Measurements from ENCODE around the gene ATXN8OS. TPM values are rescaled to one million over a fixed set of nuclear protein-coding genes. Genes with fewer than 3 reads are reported as not detected.
"Not testable (repeated sequence)": the region's sequence is repeated elsewhere in the genome, so short reads cannot be mapped to it uniquely, and the experiment has no call there.

Gene ATXN8OS
- total RNA-seq, 4 donors from 2014 or later, result not detected

DNA sequence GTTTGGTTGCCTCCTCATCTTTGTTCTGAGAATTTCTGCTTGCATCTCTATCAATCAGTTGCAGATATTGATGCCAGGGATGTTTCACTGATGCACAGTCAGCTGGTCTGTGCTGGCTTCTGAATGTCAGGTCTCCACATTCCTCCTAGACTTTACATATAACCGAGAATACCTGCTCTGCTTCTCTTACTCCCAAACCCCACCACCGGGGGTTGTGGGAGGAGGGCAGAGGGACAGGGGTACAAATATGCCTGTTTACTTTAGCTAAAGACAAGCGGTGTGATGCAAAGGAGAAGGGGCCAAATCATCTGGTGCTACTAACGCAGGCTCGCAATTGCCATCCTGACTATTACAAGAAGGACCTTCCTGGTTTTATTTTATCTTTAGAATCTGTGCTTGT lies 18.1 kb downstream of the ATXN8OS start:
- no peak for DNase-seq
- intact Hi-C loops (cut with DNase I), result no loop called here
- H3K9me3 ChIP-seq, result peaks cover 0 to 6% (median 0%) of the 10 kb centered on the region in 3 donors
- no peaks in the 10 kb centered on the region for H3K36me3 ChIP-seq
- TF ChIP-seq, protein P1, sequence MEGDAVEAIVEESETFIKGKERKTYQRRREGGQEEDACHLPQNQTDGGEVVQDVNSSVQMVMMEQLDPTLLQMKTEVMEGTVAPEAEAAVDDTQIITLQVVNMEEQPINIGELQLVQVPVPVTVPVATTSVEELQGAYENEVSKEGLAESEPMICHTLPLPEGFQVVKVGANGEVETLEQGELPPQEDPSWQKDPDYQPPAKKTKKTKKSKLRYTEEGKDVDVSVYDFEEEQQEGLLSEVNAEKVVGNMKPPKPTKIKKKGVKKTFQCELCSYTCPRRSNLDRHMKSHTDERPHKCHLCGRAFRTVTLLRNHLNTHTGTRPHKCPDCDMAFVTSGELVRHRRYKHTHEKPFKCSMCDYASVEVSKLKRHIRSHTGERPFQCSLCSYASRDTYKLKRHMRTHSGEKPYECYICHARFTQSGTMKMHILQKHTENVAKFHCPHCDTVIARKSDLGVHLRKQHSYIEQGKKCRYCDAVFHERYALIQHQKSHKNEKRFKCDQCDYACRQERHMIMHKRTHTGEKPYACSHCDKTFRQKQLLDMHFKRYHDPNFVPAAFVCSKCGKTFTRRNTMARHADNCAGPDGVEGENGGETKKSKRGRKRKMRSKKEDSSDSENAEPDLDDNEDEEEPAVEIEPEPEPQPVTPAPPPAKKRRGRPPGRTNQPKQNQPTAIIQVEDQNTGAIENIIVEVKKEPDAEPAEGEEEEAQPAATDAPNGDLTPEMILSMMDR (IDR thresholded peaks at IDR 0.05), result no peak
- no peak for TF ChIP-seq POLR2A (IDR thresholded peaks at IDR 0.05)
- H3K4me1 ChIP-seq, result no peaks in the 10 kb centered on the region
- H3K4me3 ChIP-seq, result no peak overlapping the region
- 51 to 81% methylated on average over 5 of the region's 5 CpGs for WGBS, 2 donors
- H3K27ac ChIP-seq, result no peak overlapping the region
- H3K27me3 ChIP-seq, result no peaks in the 10 kb centered on the region

DNA sequence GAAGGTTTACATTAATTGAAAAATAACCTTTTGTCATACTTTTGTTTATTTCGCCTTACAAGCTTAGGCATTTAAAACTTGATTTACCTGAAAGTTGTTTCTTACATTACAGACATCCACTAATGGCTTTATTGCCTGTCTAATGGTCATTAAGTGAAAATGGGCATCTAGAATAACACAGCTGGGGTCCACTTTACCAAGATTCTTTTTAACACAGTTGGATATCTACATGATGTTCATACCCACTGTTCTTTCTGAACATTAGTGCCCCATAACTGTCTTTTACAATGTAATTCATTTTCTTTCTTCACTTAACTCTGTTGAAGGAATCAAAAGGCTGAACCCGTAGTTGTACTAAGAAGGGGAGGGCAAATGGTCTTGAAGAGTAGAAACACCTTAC lies 20.5 kb downstream of the ATXN8OS start:
- intact Hi-C loops (cut with DNase I), result no loop called here
- Histone ChIP-seq H3K9me3 (peaks cover 0 to 6% (median 0%) of the 10 kb centered on the region in 3 donors), H3K27ac (no peak overlapping the region), H3K36me3 (no peaks in the 10 kb centered on the region), H3K4me1 (no peaks in the 10 kb centered on the region), H3K27me3 (no peaks in the 10 kb centered on the region), H3K4me3 (no peak overlapping the region)
- WGBS, 2 donors, result 51 to 68% methylated on average over 2 of the region's 2 CpGs
- DNase-seq, result no peak
- TF ChIP-seq POLR2A (IDR thresholded peaks at IDR 0.05), result no peak
- TF ChIP-seq, protein P1 (IDR thresholded peaks at IDR 0.05), result no peak

DNA sequence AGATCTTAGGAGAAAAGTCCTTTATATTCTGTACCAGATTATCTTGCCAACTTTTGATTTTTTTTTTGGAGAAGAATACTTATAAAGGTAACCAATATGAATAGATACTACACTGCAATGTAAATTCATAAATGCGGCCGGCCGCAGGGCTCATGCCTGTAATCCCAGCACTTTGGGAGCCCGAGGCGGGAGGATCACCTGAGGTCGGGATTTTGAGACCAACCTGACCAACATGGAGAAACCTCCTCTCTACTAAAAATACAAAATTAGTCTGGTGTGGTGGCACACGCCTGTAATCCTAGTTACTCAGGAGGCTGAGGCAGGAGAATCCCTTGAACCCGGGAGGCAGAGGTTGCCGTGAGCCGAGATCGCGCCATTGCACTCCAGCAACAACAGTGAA lies 35.0 kb downstream of the ATXN8OS start:
- H3K27me3 ChIP-seq; H3K27ac ChIP-seq; H3K9me3 ChIP-seq; H3K4me3 ChIP-seq; H3K36me3 ChIP-seq; H3K4me1 ChIP-seq; intact Hi-C loops (cut with DNase I); DNase-seq: not testable (repeated sequence)
- 86% methylated on average over 12 of the region's 12 CpGs for WGBS, 2 donors

DNA sequence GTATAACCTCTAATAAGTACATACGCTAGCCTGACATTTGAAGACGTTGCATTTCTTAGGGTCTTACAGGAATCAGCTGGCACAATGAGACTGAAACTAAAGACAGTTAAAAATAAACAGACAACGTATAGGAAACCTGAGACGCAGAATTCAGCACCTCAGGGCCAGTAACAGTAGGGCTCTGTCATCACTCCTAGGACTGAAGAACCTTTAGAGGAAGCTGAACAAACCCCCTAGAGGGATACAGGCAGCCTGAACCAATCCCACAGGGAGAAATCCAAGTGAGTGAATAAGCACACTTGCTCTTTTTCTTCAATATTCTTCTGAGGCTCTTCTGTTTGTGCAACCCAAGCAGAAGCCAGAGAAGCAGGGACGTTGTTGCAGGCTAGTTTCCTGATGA lies 54.5 kb downstream of the ATXN8OS start:
- no peak for DNase-seq
- no peaks in the 10 kb centered on the region for H3K36me3 ChIP-seq
- no peak overlapping the region for H3K4me3 ChIP-seq
- no peaks in the 10 kb centered on the region for H3K9me3 ChIP-seq
- H3K4me1 ChIP-seq, result no peaks in the 10 kb centered on the region
- H3K27ac ChIP-seq, result no peak overlapping the region
- TF ChIP-seq, protein P1 (IDR thresholded peaks at IDR 0.05), result no peak
- TF ChIP-seq POLR2A (IDR thresholded peaks at IDR 0.05), result no peak
- intact Hi-C loops (cut with DNase I), result no loop called here
- 18 to 23% methylated on average over 5 of the region's 5 CpGs for WGBS, 2 donors
- no peaks in the 10 kb centered on the region for H3K27me3 ChIP-seq

DNA sequence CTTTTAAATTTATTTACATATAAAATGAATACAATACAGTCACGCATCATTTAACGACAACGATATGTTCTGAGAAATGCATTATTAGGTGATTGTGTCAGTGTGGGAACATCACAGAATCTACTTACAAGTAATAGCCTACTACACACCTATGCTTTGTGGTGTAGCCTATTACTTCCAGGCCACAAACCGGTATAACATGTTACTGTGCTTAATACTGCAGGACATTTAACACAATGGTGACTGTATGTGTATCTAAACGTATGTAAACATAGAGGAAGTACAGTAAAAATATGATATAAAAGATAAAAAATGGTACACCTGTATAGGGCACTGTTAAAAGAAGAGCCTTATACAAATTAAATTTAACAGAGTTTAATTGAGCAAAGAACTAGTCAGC lies 63.1 kb downstream of the ATXN8OS start:
- H3K4me3 ChIP-seq, result no peak overlapping the region
- DNase-seq, result no peak
- intact Hi-C loops (cut with DNase I), result no loop called here
- TF ChIP-seq, protein P1 (IDR thresholded peaks at IDR 0.05), result no peak
- no peak for TF ChIP-seq POLR2A (IDR thresholded peaks at IDR 0.05)
- H3K4me1 ChIP-seq, result no peaks in the 10 kb centered on the region
- peaks cover 0 to 6% (median 0%) of the 10 kb centered on the region in 3 donors for H3K9me3 ChIP-seq
- no peaks in the 10 kb centered on the region for H3K36me3 ChIP-seq
- H3K27me3 ChIP-seq, result no peaks in the 10 kb centered on the region
- no peak overlapping the region for H3K27ac ChIP-seq
- WGBS, 2 donors, result 59 to 63% methylated on average over 5 of the region's 5 CpGs

DNA sequence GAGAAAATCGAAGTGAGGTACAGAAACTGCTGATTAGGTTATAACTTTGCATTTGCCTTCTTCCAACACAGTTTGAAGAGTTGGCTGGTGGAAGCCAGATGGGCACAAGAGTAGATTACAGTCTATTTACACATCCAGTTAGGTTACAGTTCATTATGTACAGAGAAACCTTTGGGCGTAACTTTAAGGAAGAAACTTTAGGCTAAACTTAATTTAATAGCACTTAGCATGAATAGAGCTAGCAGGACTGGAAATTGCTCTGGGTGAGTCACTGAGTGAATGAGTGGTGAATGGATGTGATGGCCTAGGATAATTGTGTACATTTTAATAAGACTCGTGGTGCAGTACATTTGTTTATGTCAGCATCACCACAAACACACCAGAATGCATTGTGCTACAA lies 63.5 kb downstream of the ATXN8OS start:
- Histone ChIP-seq H3K4me3 (no peak overlapping the region), H3K27ac (no peak overlapping the region), H3K4me1 (no peaks in the 10 kb centered on the region), H3K27me3 (no peaks in the 10 kb centered on the region), H3K36me3 (no peaks in the 10 kb centered on the region), H3K9me3 (peaks cover 0 to 6% (median 0%) of the 10 kb centered on the region in 3 donors)
- TF ChIP-seq POLR2A (IDR thresholded peaks at IDR 0.05), result no peak
- TF ChIP-seq, protein P1 (IDR thresholded peaks at IDR 0.05), result no peak
- intact Hi-C loops (cut with DNase I), result no loop called here
- no peak for DNase-seq
- 34 to 48% methylated on average over 3 of the region's 3 CpGs for whole genome bisulfite sequencing, 2 donors
